ENCODE measurements around the gene ZNF385A.

DNA sequence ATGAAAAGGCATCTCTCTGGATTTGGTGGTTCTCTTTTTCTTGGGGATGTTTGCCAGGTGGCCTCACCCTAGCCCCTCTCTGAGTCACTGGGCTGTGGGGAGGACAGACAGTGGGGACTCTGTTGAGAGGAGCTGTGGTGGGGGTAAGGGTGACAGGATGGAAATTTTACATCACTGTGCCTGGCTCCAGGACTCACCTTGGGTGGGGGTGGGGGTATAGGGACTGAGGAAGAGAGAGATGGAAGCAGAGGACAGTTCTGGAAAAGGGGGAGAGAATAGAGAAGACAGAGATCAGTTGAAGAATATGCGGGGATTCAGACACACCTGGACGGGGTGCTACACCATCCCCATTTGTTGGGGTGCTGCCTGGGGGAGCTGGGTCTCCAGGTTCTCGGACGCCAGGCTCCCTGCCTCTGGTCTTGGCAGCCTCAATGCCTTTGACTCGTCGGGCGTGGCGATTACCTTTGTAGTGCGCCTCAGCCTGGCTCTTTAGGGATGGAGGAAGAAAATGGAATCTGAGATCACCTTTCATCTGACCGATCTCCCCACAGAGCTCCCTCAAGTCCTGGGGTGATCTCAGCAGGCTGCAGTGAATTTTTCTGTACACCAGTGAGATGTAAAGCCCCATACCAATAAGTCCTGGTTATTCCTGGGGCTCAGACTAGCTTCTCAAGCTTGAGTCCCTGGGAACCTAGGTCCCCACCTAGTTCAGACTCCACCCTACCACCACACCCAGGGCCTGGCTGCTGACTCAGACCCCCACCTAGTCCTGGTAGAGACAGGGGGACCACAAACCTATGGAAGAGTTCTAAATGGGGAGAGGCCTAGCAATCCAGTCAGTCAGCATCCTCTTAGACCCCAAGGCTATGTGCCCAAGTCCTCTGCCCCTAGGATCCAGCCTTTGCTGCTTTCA is 10.6 kb downstream of the ZNF385A start:
- no peak for TF ChIP-seq JUNB (CRISPR knock-in tag; conservative IDR thresholded peaks at IDR 0.05)
- no peak for TF ChIP-seq RAD21 (CRISPR knock-in tag; conservative IDR thresholded peaks at IDR 0.05 in 1 of 2, IDR thresholded peaks at IDR 0.05 in 1 of 2)
- TF ChIP-seq ZNF384 (IDR thresholded peaks at IDR 0.05; ENCODE audit: low read depth, low read length): no peak
- TF ChIP-seq POLR2AphosphoS5 (IDR thresholded peaks at IDR 0.05; ENCODE audit: control insufficient read depth, insufficient read depth, low read depth, low read length): no peak
- TF ChIP-seq, protein P1, sequence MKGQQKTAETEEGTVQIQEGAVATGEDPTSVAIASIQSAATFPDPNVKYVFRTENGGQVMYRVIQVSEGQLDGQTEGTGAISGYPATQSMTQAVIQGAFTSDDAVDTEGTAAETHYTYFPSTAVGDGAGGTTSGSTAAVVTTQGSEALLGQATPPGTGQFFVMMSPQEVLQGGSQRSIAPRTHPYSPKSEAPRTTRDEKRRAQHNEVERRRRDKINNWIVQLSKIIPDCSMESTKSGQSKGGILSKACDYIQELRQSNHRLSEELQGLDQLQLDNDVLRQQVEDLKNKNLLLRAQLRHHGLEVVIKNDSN (CRISPR knock-in tag; IDR thresholded peaks at IDR 0.05): no peak
